Measurements from ENCODE around the gene IQGAP1.

- TF ChIP-seq CTCF (conservative IDR thresholded peaks at IDR 0.05) (no peak), ZFX (IDR thresholded peaks at IDR 0.05) (no peak)
These were observed 33.1 kb upstream of the IQGAP1 start for GRCh38 chr15:90354986-90355385.

Data from C4-2B (cell line).